EH (cell line): ENCODE results near the gene TFAP2B.
A peak's percentile ranks its signal among the peaks of the same experiment; 100 is the strongest.

Experiments used
- DNase-seq: peaks from one replicate; pipeline ENCODE4 v3.0.0-alpha.2; 2015; ENCODE audit warnings: low read depth

TFAP2B gene

GRCh38 chr6:50818673-50819072 is at the start of gene TFAP2B:
Gene TFAP2B, plus strand, starts transcription at chr6:50818871. Its CDS starts 21 bp downstream, at chr6:50818892.
- DNase-seq: no peak

GRCh38 chr6:50778696-50779095 is 40.0 kb upstream of the TFAP2B start:
- DNase-seq: no peak

GRCh38 chr6:50780382-50780781 is 38.3 kb upstream of the TFAP2B start:
- DNase-seq: no peak

- DNase-seq: no peak
Measured at GRCh38 chr6:50785921-50786320, 32.8 kb upstream of the TFAP2B start.

- DNase-seq: peak; percentile 33
Measured at GRCh38 chr6:50791900-50792508, 26.7 kb upstream of the TFAP2B start.

- no peak for DNase-seq
Measured at GRCh38 chr6:50792771-50793170, 25.9 kb upstream of the TFAP2B start.

- DNase-seq: no peak
Measured at GRCh38 chr6:50795574-50795973, 23.1 kb upstream of the TFAP2B start.

- no peak for DNase-seq
Measured at GRCh38 chr6:50804283-50804682, 14.4 kb upstream of the TFAP2B start.

GRCh38 chr6:50807035-50807434 is 11.6 kb upstream of the TFAP2B start:
- no peak for DNase-seq

GRCh38 chr6:50815436-50816114 is 3.1 kb upstream of the TFAP2B start:
- DNase-seq: peak; percentile 8

GRCh38 chr6:50816115-50816675 is 2.5 kb upstream of the TFAP2B start:
- DNase-seq: peak; percentile 60

GRCh38 chr6:50816947-50817645 is 1.6 kb upstream of the TFAP2B start:
- DNase-seq: no peak

- no peak for DNase-seq
Measured at GRCh38 chr6:50817646-50817950, 1.1 kb upstream of the TFAP2B start.

- no peak for DNase-seq
Measured at GRCh38 chr6:50818020-50818419, 651 bp upstream of the TFAP2B start.

GRCh38 chr6:50819466-50819903 is 814 bp downstream of the TFAP2B start:
- peak; percentile 3 for DNase-seq

GRCh38 chr6:50819904-50820868 is 1.5 kb downstream of the TFAP2B start:
- no peak for DNase-seq

- DNase-seq: no peak
Measured at GRCh38 chr6:50820869-50821264, 2.2 kb downstream of the TFAP2B start.

- no peak for DNase-seq
Measured at GRCh38 chr6:50821441-50822077, 2.9 kb downstream of the TFAP2B start.

GRCh38 chr6:50822078-50822476 is 3.4 kb downstream of the TFAP2B start:
- DNase-seq: no peak

GRCh38 chr6:50823094-50823920 is 4.6 kb downstream of the TFAP2B start:
- DNase-seq: no peak
